GM19025 (cell line): ENCODE results near the gene CACNA1I.

Experiments
- ATAC-seq: cut with Tn5 transposase; IDR thresholded peaks from one replicate; pipeline ENCODE4 v1.9.1; 2021; ENCODE audit warnings: mild to moderate bottlenecking, low read depth, moderate library complexity; ENCODE audit not compliant: unreplicated experiment

Gene CACNA1I

GRCh38 chr22:39535357-39535725 is 35.2 kb upstream of the CACNA1I start:
- ATAC-seq, result no peak

- no peak for ATAC-seq
Measured at GRCh38 chr22:39535831-39536449, 34.6 kb upstream of the CACNA1I start.

- no peak for ATAC-seq
Measured at GRCh38 chr22:39536711-39537110, 33.8 kb upstream of the CACNA1I start.

- ATAC-seq, result no peak
Measured at GRCh38 chr22:39537975-39538374, 32.6 kb upstream of the CACNA1I start.

- ATAC-seq, result no peak
Measured at GRCh38 chr22:39543095-39543494, 27.5 kb upstream of the CACNA1I start.

- ATAC-seq, result no peak
Measured at GRCh38 chr22:39545386-39546365, 24.9 kb upstream of the CACNA1I start.

GRCh38 chr22:39546889-39547586 is 23.5 kb upstream of the CACNA1I start:
- ATAC-seq, result no peak

GRCh38 chr22:39547587-39547947 is 23.0 kb upstream of the CACNA1I start:
- ATAC-seq, result no peak

GRCh38 chr22:39553429-39553828 is 17.1 kb upstream of the CACNA1I start:
- no peak for ATAC-seq

GRCh38 chr22:39554151-39554550 is 16.4 kb upstream of the CACNA1I start:
- no peak for ATAC-seq

GRCh38 chr22:39556970-39557841 is 13.3 kb upstream of the CACNA1I start:
- ATAC-seq, result no peak

GRCh38 chr22:39558254-39558727 is 12.3 kb upstream of the CACNA1I start:
- no peak for ATAC-seq

- no peak for ATAC-seq
Measured at GRCh38 chr22:39558950-39559349, 11.6 kb upstream of the CACNA1I start.

- ATAC-seq, result no peak
Measured at GRCh38 chr22:39559456-39560105, 11.0 kb upstream of the CACNA1I start.

GRCh38 chr22:39560127-39560526 is 10.4 kb upstream of the CACNA1I start:
- no peak for ATAC-seq

- ATAC-seq, result no peak
Measured at GRCh38 chr22:39562839-39563489, 7.6 kb upstream of the CACNA1I start.

- ATAC-seq, result no peak
Measured at GRCh38 chr22:39563571-39564428, 6.8 kb upstream of the CACNA1I start.

GRCh38 chr22:39565414-39565944 is 5.1 kb upstream of the CACNA1I start:
- no peak for ATAC-seq
